ENCODE data around the gene ARL16. TPM values are rescaled to one million over a fixed set of nuclear protein-coding genes. Genes with fewer than 3 reads are reported as not detected.

Gene ARL16
- total RNA-seq, 4 donors from 2014 or later = 18.8 to 28.8 (median 26.9) TPM

GRCh38 chr17:81636505-81637288 lies 46.9 kb downstream of the ARL16 start, which contains the start of the genes NPLOC4 and TSPAN10:
Gene NPLOC4 (minus strand): TSS chr17:81637112. CDS start chr17:81636930, 182 bp downstream.
Gene TSPAN10 (plus strand): TSS chr17:81637196. CDS start chr17:81642413, 5,217 bp downstream.
- DNase-seq (ENCODE audit: low spot score) = peak; percentile 71
- ATAC-seq (ENCODE audit: low FRiP score) = peak; percentile 97
- no peak for TF ChIP-seq CTCF (IDR thresholded peaks at IDR 0.05)

DNA sequence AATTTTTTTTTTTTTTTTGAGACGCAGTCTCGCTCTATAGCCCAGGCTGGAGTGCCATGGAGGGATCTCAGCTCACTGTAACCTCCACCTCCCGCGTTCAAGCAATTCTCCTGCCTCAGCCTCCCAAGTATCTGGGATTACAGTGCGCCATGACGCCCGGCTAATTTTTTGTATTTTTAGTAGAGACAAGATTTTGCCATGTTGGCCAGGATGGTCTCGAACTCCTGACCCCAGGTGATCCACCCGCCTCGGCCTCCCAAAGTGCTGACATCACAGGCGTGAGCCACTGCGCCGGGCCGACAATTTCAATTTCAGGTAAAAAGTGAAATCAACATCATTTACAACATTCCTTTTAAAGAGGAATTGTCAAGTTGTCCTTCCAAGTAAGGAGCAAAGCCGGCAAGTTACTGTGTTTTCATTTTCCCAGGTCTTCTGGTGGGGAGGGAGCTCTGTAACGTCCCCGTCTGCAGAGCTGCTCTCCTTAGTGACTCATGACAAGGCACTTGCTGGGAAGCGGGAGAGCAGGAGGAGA lies 47.6 kb downstream of the ARL16 start:
- ATAC-seq (ENCODE audit: low FRiP score) (peak; percentile 72), DNase-seq (ENCODE audit: low spot score) (no peak)
- TF ChIP-seq CTCF (IDR thresholded peaks at IDR 0.05) = no peak

DNA sequence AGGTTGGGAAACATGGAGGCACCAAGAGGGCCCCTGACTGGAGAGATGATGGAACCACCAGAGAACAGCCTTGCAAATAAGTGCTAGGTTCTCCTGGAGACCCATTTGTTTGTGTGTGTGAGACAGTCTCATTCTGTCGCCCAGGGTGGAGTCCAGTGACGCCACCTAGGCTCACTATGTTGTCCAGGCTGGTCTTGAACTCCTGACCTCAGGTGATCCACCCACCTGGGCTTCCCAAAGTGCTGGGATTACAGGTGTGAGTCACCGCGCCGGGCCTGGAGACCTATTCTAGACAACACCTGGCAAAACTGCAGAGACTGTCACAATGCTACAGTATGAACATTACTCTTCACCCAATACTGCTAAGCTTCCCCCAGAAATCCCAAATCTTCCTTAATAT lies 48.2 kb downstream of the ARL16 start:
- ATAC-seq (ENCODE audit: low FRiP score) (no peak), DNase-seq (ENCODE audit: low spot score) (no peak)
- no peak for TF ChIP-seq CTCF (IDR thresholded peaks at IDR 0.05)

DNA sequence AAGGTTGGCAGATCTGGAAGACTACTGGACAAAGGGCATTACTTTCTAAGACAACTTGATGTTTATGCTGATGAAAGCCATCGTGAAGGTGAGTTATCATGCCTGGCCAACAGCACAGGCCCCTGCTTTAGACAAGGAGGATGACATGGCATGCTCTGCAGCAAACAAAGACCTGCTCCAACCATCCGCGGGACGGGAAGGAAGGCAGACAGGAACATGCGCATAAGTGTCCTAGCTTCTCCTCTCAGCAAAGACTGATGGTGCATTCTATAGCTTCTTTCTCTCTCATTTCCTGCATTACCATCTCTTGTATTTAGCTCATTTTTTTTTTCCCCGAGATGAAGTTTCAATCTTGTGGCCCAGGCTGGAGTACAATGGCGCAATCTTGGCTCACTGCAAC lies 52.1 kb downstream of the ARL16 start:
- DNase-seq (ENCODE audit: low spot score) (no peak), ATAC-seq (ENCODE audit: low FRiP score) (no peak)
- no peak for TF ChIP-seq CTCF (IDR thresholded peaks at IDR 0.05)

Small RNA genes within 50 kb of the gene (small RNA-seq; reads per million reads assigned to genes)
- not detected for gene MIR6786

Other genes with a start within 250 kb of the ARL16 start
- 1,000 to 10,000 TPM; 1,930 to 4,437 (median 3,125) TPM for gene ACTG1, start 171.0 kb downstream of the ARL16 start, total RNA-seq
- under 1 TPM in 3 of 4 donors, not detected in 1; 0.31 to 0.95 (median 0.36) TPM for gene FSCN2, start 155.4 kb downstream of the ARL16 start, total RNA-seq
- 10 to 100 TPM; 13.9 to 28.0 (median 22.8) TPM for gene FAAP100, start 131.4 kb downstream of the ARL16 start, total RNA-seq
- gene NPLOC4, start 46.7 kb downstream of the ARL16 start, total RNA-seq = 10 to 100 TPM; 58.9 to 87.7 (median 70.8) TPM
- gene TSPAN10, start 46.6 kb downstream of the ARL16 start, total RNA-seq = 1 to 10 TPM in 1 of 4 donors, under 1 TPM in 2, not detected in 1; 0.47 to 1.0 (median 0.48) TPM
- 1 to 10 TPM in 1 of 4 donors, not detected in 3; 2.9 TPM for gene PDE6G, start 27.3 kb downstream of the ARL16 start, total RNA-seq
- gene OXLD1, start 17.2 kb downstream of the ARL16 start, total RNA-seq = 10 to 100 TPM; 18.4 to 26.5 (median 21.6) TPM
- gene CCDC137, start 17.1 kb downstream of the ARL16 start, total RNA-seq = 10 to 100 TPM in 1 of 4 donors, 1 to 10 TPM in 3; 6.8 to 15.6 (median 9.4) TPM
- 100 to 1,000 TPM in 1 of 4 donors, 10 to 100 TPM in 3; 54.0 to 117 (median 66.9) TPM for gene HGS, start 214 bp upstream of the ARL16 start, total RNA-seq
- gene MRPL12, start 19.6 kb upstream of the ARL16 start, total RNA-seq = 10 to 100 TPM; 31.4 to 55.8 (median 49.2) TPM
- gene SLC25A10, start 28.5 kb upstream of the ARL16 start, total RNA-seq = 10 to 100 TPM; 11.4 to 22.4 (median 14.0) TPM
- gene GCGR, start 120.4 kb upstream of the ARL16 start, total RNA-seq = not detected
- gene MCRIP1, start 149.5 kb upstream of the ARL16 start, total RNA-seq = 10 to 100 TPM; 49.6 to 78.5 (median 57.2) TPM
- gene PPP1R27, start 151.3 kb upstream of the ARL16 start, total RNA-seq = under 1 TPM in 1 of 4 donors, not detected in 3; 0.65 TPM
- 100 to 1,000 TPM; 366 to 725 (median 608) TPM for gene P4HB, start 176.7 kb upstream of the ARL16 start, total RNA-seq
- 100 to 1,000 TPM; 125 to 250 (median 161) TPM for gene ARHGDIA, start 187.5 kb upstream of the ARL16 start, total RNA-seq
- 10 to 100 TPM; 31.5 to 80.7 (median 41.6) TPM for gene ALYREF, start 207.8 kb upstream of the ARL16 start, total RNA-seq
- gene ANAPC11, start 207.9 kb upstream of the ARL16 start, total RNA-seq = 100 to 1,000 TPM in 3 of 4 donors, 10 to 100 TPM in 1; 82.3 to 152 (median 114) TPM
- gene NPB, start 218.4 kb upstream of the ARL16 start, total RNA-seq = 1 to 10 TPM in 1 of 4 donors, not detected in 3; 1.4 TPM
- 10 to 100 TPM; 36.5 to 64.7 (median 45.5) TPM for gene PCYT2, start 227.6 kb upstream of the ARL16 start, total RNA-seq
- 10 to 100 TPM; 15.4 to 25.7 (median 20.2) TPM for gene SIRT7, start 234.4 kb upstream of the ARL16 start, total RNA-seq
- 10 to 100 TPM; 22.2 to 31.5 (median 25.6) TPM for gene MAFG, start 243.9 kb upstream of the ARL16 start, total RNA-seq

Data from omental fat pad (tissue), 4 donors.